Subcutaneous adipose tissue (tissue), 4 donors: Measurements from ENCODE around the gene CA11. TPM values are rescaled to one million over a fixed set of nuclear protein-coding genes. Genes with fewer than 3 reads are reported as not detected.

Experiments
- CTCF ChIP-seq: fragments of 450-650 bp; IDR thresholded peaks from one replicate; pipeline ENCODE4 v1.5.1; 2016; ENCODE audit warnings: low read depth, mild to moderate bottlenecking, control low read depth, antibody characterized with exemption, moderate library complexity
- total RNA-seq, 4 donors: library from RNA; depleted of rRNA; stranded (reverse); fragments of >200 nt; gene quantifications; one replicate each; pipeline ENCODE4 v1.1.0, GENCODE V29; 2016

Gene CA11
- total RNA-seq, 4 donors from 2014 or later: 1.5 to 3.4 TPM; not detected in 2

DNA sequence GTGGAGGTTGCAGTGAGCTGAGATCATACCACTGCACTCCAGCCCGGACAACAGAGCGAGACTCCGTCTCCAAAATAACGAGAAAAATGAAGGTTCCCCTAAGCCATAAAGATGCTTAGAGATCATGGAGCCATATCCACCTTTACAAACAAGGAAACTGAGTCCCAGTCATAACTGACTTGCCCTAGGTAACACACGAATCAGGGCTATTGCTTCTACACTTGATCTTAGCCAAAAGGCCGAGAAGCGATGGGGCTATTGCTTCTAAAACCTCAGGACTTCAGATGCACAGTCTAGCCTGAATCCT, 12.0 kb downstream of the CA11 start:
- TF ChIP-seq CTCF: no peak

DNA sequence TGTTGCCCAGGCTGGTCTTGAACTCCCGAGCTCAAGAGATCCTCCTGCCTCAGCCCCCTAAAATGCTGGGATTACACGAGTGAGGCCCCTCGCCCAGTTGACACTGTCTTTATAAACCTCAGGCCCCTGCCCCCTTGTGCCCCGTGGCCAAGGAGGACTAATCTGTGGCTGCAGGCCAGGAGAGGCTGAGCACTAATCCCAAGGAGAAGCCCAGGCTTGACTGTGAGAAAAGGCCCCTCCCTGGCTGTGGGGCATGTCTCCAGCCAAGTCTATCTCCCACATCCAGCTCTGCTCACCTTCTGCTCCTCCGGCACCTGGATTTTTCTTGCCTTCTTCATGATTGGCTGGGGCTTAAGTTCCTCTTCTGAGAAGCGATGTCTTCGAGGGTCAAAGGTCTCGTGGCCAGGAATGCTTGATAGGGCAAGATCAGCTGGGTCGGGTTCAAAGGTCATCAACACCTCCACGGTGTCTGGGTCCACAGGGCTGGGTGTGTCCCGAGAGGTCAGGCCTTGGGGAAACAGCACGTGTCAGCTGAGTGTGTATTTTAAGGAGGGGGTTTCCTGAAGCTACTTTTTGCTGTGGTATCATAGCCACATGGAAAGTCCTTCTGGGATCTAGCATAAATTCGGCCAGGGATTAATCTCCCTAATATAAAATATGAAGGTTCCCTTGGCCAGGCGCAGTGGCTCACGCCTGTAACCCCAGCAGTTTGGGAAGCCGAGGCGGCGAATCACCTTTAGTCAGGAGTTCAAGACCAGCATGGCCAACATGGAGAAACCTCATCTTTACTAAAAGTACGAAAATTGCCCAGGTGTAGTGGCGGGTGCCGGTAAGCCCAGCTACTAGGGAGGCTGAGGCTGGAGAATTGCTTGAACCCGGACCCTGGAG, 12.6 kb downstream of the CA11 start:
- no peak for TF ChIP-seq CTCF

DNA sequence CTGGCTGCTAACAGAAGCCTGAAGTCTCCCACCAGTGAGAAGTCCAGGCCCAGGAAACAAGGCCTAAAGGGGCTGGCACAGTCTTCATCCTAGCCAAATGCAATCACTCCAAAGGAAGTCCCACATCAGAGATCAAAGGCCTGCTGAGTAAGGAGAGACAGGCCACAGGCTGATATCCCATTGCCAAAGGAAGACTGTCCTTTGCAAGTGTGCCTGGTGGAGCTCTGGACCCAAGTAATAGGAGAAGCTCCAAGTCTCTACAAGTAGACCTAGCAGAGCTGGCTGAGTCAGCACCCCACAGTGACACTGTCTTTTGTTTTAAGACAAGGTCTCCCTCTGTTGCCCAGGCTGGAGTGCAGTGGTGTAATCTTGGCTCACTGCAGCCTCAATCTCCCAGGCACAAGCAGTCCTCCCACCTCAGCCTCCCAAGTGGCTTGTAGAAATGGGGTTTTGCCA, 13.3 kb downstream of the CA11 start:
- TF ChIP-seq CTCF: no peak

- TF ChIP-seq CTCF: no peak
These were observed 14.8 kb downstream of the CA11 start for GRCh38 chr19:48631225-48631624.

DNA sequence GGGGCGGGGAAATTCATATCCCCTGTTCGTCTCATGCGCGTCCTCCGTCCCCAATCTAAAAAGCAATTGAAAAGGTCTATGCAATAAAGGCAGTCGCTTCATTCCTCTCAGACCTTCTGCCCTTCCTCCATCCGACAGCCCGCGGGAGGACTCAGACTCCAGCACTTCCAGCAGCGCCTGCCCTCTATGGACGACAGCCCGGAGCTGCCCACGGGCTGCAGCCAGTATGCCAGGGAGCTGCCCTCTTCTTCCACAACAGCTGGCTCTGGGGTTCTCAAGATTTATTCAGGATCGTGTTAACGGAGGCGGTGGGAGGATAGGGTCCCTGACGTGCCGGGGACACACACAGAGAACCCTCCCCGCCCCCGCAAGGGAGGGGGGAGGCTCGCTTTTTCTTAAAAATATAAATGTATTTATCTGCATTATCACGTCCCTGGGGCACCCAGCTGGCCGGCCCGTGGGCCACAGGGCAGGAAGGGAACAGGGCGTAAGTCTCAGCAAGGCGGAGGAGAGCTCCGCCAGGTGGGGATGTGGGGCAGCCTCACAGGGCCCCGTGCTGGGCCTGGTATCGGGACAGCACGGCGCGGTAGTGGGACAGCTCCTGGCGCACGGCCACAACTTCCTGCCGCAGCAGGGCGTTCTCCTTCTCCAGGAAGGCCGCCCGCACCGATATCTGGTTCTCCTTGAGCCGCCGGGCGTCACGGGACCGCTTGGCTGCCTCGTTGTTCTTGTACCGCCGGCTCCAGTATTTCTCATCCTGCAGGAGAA, 15.5 kb downstream of the CA11 start:
- no peak for TF ChIP-seq CTCF

GRCh38 chr19:48629599-48630295, 16.2 kb downstream of the CA11 start:
- no peak for TF ChIP-seq CTCF

- TF ChIP-seq CTCF: no peak
These were observed 16.7 kb downstream of the CA11 start for GRCh38 chr19:48629297-48629598.
